Mononuclear cell (primary cell): ENCODE measurements around the gene HACD2. TPM values are rescaled to one million over a fixed set of nuclear protein-coding genes. Genes with fewer than 3 reads are reported as not detected.

Experiments used
- H3K27me3 ChIP-seq: 2 replicates; pipeline ENCODE4 v1.6.0; 2011; ENCODE audit warnings: low read length, control low read depth; ENCODE audit not compliant: insufficient read depth
- H3K4me1 ChIP-seq: 2 replicates; pipeline ENCODE4 v1.5.1; 2011; ENCODE audit warnings: mild to moderate bottlenecking, low read length, control low read depth; ENCODE audit not compliant: insufficient read depth
- H3K4me3 ChIP-seq: 2 replicates; pipeline ENCODE4 v1.5.1; 2011; ENCODE audit warnings: mild to moderate bottlenecking, low read length, moderate library complexity
- H3K9me3 ChIP-seq: 2 replicates; pipeline ENCODE4 v1.5.1; 2011; ENCODE audit warnings: low read depth, mild to moderate bottlenecking, control low read depth, low read length
- total RNA-seq: library from RNA; depleted of rRNA; stranded (reverse); fragments of >200 nt; gene quantifications from one replicate; pipeline ENCODE4 v1.2.3, GENCODE V29; 2012

Gene HACD2, protein sequence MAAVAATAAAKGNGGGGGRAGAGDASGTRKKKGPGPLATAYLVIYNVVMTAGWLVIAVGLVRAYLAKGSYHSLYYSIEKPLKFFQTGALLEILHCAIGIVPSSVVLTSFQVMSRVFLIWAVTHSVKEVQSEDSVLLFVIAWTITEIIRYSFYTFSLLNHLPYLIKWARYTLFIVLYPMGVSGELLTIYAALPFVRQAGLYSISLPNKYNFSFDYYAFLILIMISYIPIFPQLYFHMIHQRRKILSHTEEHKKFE
- total RNA-seq: 14.4 TPM

DNA sequence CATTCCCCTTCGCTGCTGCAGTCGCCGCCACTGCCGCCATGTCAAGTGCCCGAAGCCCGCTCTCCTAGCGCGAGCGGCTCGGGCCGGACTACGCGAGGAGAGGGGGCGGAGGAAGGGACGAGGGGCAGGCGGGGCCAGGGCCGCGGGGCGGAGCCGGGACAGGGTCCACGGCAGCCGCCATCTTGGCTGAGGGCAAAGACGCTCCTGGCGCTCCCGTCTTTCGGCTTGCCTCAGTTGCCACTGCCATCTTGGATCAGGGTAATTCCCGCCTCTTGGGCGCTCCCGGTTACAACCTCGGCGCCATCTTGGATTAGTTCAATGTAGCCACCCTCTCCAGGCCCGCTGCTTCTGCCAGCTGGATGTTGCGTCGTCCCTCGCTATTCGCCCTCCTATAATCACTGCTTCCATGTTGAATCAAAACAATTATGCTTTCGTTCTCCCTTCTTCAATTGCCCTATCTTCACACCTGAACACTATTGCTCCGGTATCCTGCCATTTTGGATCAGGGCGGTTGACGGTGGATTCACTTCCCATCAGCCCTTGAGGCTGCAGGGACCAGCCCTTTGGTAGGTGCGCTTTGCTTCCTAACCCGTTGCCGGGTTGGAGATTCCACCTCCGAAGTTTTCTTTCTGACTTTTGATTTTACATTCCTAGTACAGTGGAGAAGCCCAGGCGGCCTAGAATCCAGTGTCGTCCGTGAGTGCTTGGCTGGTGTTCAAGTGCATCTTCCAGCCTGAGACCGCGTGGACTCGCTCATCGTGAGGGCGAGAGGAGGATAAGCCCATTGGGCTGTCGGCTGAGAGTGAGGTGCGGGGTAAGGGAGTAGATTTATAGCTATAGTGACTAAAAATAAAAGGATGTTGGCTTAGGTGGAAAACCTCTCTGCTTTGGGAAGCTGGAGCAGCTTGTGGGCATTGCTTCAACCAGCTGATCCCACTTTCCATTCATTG is at the start of gene HACD2:
HACD2 (minus strand) TSS at position 66 of the 950 bp plus-strand sequence; CDS start at position 40, 26 bp downstream.
- Histone ChIP-seq H3K4me1 (peaks cover 25% of the 10 kb centered on the region), H3K4me3 (peak within 1 kb of the TSS; percentile 80), H3K27me3 (no peaks in the 10 kb centered on the region), H3K9me3 (peaks cover 4% of the 10 kb centered on the region)

DNA sequence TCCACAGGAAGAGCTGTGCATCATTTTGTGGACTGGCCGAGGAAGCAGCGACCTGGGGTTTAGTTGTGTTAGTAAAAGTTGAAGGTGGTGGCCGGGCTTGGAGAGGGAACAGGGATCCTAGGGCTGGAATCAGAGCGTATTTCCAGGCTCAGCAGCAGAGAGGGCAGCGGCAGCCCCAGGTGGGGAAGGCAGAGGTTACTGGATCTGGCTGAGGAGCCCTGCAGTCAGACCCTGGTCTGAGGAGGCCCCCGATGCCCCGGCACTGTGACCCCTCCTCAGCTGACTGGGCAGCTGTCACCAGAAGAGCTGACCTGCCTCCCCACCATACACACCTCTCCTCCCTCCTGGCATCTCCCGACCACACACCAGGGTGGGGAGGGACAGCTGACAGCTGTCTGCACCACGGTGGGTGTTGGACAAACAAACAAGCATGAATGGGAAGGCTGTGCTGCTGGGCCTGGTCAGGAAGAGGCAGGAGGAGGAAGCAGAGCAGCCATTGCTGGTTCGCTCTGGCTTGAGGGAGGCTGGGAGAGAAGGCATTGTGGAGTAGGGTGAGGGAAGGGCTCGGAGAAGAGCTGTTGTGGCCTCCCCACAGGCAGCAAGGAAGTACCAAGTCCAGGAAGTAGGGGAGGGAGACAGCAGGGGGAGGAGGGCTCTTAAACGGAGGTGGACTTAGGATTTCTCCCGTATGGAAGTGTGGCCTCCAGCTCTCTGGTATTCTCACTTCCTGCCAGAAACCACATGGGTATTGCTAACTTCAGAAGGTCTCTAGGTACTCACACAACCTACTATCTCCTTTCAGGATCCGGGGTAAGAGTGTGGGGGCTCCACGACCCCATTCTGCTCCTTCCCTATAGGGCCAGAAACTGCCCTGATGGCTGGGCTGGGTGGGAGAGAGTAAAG is 49.5 kb upstream of the HACD2 start:
- H3K27me3 ChIP-seq: no peaks in the 10 kb centered on the region
- H3K4me1 ChIP-seq: no peaks in the 10 kb centered on the region
- H3K9me3 ChIP-seq: no peaks in the 10 kb centered on the region
- no peak overlapping the region for H3K4me3 ChIP-seq

DNA sequence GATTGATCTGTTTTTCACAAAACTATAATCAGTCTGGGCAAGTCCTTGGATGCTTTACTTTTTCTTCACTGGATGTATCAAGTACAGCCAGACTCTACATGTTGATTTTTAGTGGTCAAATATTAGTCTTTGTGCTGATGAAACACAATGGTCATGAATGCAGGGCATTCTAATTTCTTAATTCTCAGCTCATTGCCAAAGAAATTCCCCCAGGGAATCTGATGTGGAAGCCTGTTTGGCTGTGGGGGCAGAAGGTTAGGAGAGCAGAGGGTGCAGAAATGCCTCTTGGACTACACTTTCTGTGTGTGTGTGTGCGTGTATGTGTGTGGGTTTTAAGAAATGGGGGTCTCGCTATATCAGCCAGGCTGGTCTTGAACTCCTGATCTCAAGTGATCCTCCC is 48.7 kb upstream of the HACD2 start:
- H3K9me3 ChIP-seq: no peaks in the 10 kb centered on the region
- H3K4me3 ChIP-seq: no peak overlapping the region
- no peaks in the 10 kb centered on the region for H3K27me3 ChIP-seq
- H3K4me1 ChIP-seq: no peaks in the 10 kb centered on the region

DNA sequence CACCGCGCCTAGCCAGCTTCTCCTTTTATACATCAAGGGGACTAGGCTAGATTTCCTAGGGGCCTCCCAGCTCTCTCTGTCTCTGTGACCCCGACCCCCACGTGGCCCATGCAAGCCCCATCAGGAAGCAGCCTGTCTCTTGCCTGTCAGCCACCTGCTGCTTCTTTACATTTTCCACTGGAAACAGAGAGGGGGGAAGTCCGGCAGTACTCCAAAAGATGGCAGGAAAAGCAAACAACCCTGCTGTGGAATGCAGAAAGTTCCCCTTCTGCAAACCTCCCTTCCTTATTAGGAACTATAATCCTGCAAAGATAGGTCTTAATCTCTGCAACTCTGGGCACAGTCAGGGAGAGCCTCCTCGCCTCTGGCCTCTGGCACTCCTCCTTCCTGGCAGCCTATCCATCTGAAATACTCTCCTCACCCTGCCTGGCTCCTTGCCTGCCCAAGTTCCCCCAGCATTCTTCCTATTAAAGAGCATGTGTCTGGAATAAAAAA is 47.4 kb upstream of the HACD2 start:
- Histone ChIP-seq H3K9me3 (no peaks in the 10 kb centered on the region), H3K27me3 (no peaks in the 10 kb centered on the region), H3K4me1 (no peaks in the 10 kb centered on the region), H3K4me3 (no peak overlapping the region)

DNA sequence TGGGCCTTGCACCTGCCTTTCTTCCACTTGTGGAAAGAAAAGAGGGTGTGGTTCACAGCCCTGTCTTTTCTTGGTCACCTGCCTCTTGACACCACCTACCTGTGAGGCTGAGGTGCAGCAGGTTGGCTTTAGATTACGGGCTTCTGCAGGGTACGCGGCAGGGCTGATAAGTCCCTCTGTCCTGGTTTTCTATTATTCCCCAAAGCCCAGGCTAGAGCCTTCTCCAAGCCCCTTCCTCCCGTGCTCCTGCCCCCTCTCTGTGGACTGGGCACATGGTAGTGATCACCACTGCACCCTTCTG is 44.8 kb upstream of the HACD2 start:
- Histone ChIP-seq H3K27me3 (no peaks in the 10 kb centered on the region), H3K4me1 (no peaks in the 10 kb centered on the region), H3K4me3 (no peak overlapping the region), H3K9me3 (no peaks in the 10 kb centered on the region)

DNA sequence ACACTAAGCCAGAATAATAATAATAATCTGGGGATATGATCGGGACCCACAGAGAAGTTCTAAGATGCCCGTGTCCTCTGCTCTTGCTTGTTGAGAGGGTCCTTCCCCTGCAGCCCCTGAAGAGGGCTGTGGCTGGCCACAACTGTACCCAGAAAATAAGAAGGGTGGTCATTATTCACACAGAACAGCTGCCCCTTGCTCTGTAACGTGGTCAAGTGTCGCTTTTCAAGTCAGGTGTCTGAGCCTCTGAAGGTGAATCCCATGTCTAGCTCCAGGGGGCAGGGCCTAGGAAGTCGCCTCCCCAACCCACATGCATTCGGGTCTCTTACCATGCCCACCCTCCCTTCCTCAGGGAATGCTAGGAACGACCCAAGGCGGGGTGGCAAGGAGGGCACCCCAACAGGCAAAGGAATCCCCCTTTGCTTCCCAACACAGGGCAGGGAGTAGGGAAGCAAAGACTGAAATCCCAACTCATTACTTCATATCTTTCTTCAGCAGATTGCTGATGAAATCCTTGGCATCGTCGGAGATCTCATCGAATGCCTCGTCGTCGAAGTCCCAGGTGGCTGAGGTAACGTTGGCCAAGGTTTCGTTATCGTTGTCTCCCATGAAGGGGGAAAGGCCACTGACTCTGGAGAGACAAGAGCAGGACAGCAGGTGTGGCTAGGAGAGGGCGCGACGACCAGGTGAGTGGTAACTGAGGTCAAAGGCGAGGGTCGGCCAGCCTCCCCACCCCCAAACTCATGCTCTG is 44.3 kb upstream of the HACD2 start:
- no peak overlapping the region for H3K4me3 ChIP-seq
- no peaks in the 10 kb centered on the region for H3K27me3 ChIP-seq
- H3K4me1 ChIP-seq: no peaks in the 10 kb centered on the region
- H3K9me3 ChIP-seq: no peaks in the 10 kb centered on the region

DNA sequence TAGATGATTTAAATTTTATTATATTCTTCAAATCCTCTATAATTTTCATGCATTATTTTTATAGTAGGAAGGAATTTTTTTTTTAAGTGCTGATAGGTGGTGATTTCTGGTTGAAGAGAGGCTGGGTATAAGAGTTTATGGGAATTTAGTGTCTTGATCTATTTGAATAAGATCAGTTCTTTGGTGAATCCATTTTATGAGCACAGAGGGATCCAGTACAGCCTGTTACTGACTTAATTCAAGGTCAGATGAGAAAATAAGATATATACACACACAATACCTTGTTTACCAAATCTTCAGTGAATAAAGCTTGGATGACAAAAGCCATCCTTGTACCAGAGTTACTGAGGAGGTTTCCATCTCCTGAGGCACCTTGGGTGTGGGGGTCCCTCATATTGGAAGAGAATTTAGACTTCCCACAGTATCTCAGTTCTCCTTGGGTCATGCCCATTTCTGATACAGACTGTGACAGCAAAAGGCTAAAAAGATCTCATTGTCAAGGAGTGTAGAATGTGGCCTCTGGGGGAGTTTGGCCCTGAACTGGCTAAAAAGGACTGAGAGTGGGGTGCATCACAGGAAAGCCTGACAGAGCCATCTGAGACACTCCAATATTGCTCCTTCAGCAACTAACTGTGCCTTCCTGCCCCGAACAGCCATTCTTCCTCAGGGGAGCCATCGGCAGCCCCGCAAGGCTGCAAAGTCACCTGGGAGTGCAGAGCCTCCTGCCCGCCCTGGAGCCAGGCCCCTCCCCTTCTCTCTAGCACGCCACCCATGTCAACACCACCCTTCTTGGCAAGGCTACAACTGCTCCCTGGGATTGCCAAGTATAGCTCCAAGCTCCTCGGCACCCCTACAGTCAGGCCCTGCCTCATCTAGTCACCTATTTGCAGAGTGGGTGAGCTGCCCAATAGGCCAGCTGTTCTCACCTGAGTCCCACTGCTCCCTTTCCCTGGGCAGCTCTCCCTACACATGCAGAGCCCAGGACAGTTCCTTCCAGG is 43.1 kb upstream of the HACD2 start:
- Histone ChIP-seq H3K9me3 (no peaks in the 10 kb centered on the region), H3K27me3 (no peaks in the 10 kb centered on the region), H3K4me1 (no peaks in the 10 kb centered on the region), H3K4me3 (no peak overlapping the region)

DNA sequence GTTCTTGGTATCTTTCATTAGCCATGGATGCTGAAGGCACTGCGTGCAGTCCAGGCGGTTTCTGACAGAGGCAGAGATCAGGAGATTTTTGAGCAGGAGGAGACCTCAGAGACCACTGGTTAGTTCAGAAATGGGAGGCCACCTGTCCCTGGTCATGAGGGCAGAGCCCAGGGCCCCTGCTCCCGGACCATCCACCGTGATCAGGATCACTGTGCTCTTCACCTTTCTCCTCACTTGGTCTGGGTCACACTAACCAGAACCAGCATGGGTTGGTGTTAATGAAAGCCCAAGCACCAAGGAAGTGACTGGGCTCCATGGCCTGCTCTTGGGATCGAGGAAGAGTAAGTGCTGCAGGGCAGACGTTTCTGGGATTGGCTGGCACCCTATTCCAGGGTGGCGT is 42.0 kb upstream of the HACD2 start:
- H3K4me1 ChIP-seq: peaks cover 8% of the 10 kb centered on the region

DNA sequence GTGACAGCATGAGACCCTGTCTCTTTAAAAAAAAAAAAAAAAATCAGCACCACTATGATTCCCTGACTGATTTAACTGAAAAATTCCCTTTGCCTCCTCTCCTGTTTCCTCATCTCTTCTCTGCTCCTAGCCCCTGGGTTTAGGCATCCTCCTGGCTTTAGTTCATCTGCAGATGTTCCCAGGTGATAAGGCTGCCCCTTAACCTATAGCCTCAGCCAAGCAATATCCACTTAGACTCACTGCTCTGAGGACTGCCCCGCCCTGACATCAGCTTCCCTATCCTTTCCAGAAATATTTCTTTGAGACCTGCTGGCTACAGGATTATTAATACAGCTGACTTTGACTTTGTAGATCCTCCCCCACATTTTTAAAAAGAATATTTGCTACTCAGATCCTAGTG is 39.4 kb upstream of the HACD2 start:
- Histone ChIP-seq H3K4me1 (peaks cover 11% of the 10 kb centered on the region), H3K4me3 (no peak overlapping the region), H3K27me3 (no peaks in the 10 kb centered on the region), H3K9me3 (no peaks in the 10 kb centered on the region)

More for the DNA sequence above, 42.0 kb upstream of the HACD2 start:
- Histone ChIP-seq H3K9me3 (no peaks in the 10 kb centered on the region), H3K4me3 (no peak overlapping the region), H3K27me3 (no peaks in the 10 kb centered on the region)

DNA sequence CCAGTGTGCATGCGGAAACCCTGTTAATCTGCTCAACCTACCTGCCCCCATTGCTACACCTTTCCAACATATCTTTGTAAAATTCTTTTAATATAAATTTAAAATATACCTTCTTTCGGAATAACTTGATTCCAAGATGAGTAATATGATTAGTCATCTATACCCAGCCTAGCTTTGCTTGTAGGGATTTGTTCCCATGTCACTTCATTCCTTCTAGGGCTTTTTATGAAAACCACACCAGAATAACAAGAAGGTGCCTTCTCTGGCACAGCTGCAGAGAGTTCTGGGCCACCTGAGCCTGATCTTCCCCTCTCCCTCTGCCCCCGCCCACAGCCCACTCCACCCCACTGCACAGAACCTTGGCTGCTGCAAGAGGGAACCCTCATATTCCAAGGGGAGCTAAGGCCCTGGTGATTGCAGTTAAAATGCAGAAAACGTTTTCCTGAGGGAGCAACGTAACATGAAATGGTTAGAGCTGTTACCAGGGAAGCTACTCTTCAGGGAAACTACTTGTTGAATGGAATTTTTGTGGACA is 38.6 kb upstream of the HACD2 start:
- Histone ChIP-seq H3K9me3 (no peaks in the 10 kb centered on the region), H3K27me3 (no peaks in the 10 kb centered on the region), H3K4me1 (peaks cover 20% of the 10 kb centered on the region), H3K4me3 (no peak overlapping the region)

DNA sequence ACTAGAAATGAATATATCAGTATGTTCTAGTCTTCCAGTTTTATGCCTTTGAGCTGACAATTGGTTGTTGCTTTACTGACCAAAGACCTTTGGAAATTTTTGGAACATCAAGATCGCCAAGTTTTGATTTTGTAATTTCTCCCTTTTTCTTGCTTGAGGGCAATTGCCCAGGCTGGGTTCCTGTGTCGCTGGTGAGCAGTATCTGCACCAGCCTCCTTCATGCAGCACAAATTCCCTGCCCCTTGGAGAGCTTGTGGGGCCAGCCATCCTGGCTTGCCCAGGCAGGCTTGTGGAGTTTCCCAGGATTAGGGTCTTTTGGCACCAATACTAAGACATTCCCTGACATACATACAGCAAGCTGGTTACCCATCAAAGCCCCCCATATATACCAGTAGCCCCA is 37.9 kb upstream of the HACD2 start:
- Histone ChIP-seq H3K9me3 (no peaks in the 10 kb centered on the region), H3K4me1 (peaks cover 27% of the 10 kb centered on the region), H3K27me3 (no peaks in the 10 kb centered on the region), H3K4me3 (no peak overlapping the region)

DNA sequence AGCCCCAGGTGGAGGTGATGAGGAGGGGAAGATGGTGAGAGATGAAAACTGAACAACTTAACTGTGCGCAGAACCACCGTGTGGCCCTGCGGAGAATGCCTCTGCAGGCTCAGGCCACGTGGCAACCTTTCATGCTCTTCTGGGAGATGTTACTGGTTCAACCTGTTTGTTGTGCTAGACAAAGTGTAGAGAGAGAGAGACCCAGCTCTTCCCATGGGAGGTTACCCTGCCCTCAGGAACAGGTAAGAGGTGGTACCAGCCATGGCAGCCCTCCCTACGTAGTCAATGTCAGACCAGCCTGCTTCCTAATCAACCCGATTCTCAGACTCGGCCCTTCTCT is 37.0 kb upstream of the HACD2 start:
- H3K9me3 ChIP-seq: no peaks in the 10 kb centered on the region
- H3K27me3 ChIP-seq: no peaks in the 10 kb centered on the region
- H3K4me1 ChIP-seq: peaks cover 36% of the 10 kb centered on the region
- H3K4me3 ChIP-seq: no peak overlapping the region

DNA sequence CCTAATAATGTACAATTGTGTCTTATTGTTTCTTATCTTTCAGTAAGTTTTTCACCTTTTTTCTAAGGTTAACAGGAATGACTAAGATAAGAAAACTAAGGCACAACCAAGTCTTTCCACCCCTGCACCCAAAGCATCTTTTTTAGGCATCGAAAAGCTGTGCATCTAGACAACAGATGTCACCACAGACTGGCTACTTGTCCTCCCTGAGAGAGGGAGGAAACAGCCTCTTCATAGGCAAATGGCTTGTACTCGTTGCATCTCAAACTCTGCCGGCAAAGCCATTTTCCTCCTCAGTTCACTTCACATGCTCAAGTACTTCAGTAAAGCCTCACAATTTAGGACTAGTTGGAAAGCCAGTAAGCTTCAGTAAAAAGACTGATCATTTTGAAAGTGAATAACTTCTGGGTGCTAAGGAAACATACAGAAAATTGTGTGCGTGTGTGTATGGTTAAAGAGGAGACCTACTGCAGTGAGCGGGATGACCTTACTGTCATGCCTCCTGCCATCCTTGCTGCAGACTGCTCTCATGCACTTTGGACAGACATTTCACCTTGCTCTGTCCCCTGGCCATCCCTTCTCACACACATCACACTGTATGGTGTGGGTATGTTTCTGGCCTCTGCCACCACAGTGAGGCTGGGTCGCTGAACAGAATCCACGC is 36.5 kb upstream of the HACD2 start:
- H3K4me3 ChIP-seq: no peak overlapping the region
- H3K9me3 ChIP-seq: no peaks in the 10 kb centered on the region
- no peaks in the 10 kb centered on the region for H3K27me3 ChIP-seq

More for the DNA sequence above, 36.5 kb upstream of the HACD2 start:
- H3K4me1 ChIP-seq: peaks cover 36% of the 10 kb centered on the region
